HEK293T (cell line): ENCODE data around the gene CDK14.

Experiments used
- CTCF ChIA-PET: fragments of 350-600 bp; formaldehyde crosslinking; extraction: SDS; loops from one replicate; lab custom pipeline; 2021; ENCODE audit warnings: antibody characterized with exemption, inconsistent platforms; lab: Yijun Ruan, JAX
- POLR2A ChIA-PET: fragments of 350-600 bp; formaldehyde crosslinking; extraction: SDS; loops from one replicate; lab custom pipeline; 2020; ENCODE audit warnings: antibody characterized with exemption, inconsistent platforms; lab: Yijun Ruan, JAX
- DNase-seq: peaks from one replicate; pipeline ENCODE4 v3.0.0; 2012; ENCODE audit warnings: mixed read lengths; ENCODE audit errors: extremely low spot score
- ARNT ChIP-seq: fragments of 450-650 bp; IDR thresholded peaks from 2 replicates; pipeline ENCODE4 v1.6.1; 2017; ENCODE audit warnings: mild to moderate bottlenecking
- BHLHE40 ChIP-seq: fragments of 450-650 bp; IDR thresholded peaks from 2 replicates; pipeline ENCODE4 v1.6.1; 2016; ENCODE audit warnings: mild to moderate bottlenecking, moderate library complexity, borderline replicate concordance
- CTBP1 ChIP-seq: fragments of 450-650 bp; IDR thresholded peaks from 2 replicates; pipeline ENCODE4 v1.6.1; 2016; ENCODE audit warnings: borderline replicate concordance
- ELF4 ChIP-seq: fragments of 450-650 bp; IDR thresholded peaks from 2 replicates; pipeline ENCODE4 v1.6.1; 2017; ENCODE audit warnings: antibody characterized with exemption
- FOXA1 ChIP-seq: fragments of 450-650 bp; IDR thresholded peaks from 2 replicates; pipeline ENCODE4 v1.6.1; 2016; ENCODE audit warnings: mild to moderate bottlenecking
- FOXK2 ChIP-seq: fragments of 450-650 bp; IDR thresholded peaks from 2 replicates; pipeline ENCODE4 v1.6.1; 2016; ENCODE audit warnings: mild to moderate bottlenecking
- FOXM1 ChIP-seq: fragments of 450-650 bp; IDR thresholded peaks from 2 replicates; pipeline ENCODE4 v1.6.1; 2017; ENCODE audit warnings: mild to moderate bottlenecking, borderline replicate concordance
- HDGF ChIP-seq: fragments of 450-650 bp; IDR thresholded peaks from 2 replicates; pipeline ENCODE4 v1.6.1; 2017; ENCODE audit warnings: antibody characterized with exemption, borderline replicate concordance
- L3MBTL2 ChIP-seq: fragments of 450-650 bp; conservative IDR thresholded peaks from 2 replicates; pipeline ENCODE4 v1.6.1; 2016; ENCODE audit warnings: mild to moderate bottlenecking
- LEF1 ChIP-seq: fragments of 450-650 bp; IDR thresholded peaks from 2 replicates; pipeline ENCODE4 v1.6.1; 2017; ENCODE audit warnings: mild to moderate bottlenecking, borderline replicate concordance
- NFRKB ChIP-seq: fragments of 450-650 bp; IDR thresholded peaks from 2 replicates; pipeline ENCODE4 v1.6.1; 2016; ENCODE audit warnings: mild to moderate bottlenecking, moderate library complexity
- SP1 ChIP-seq: fragments of 450-650 bp; IDR thresholded peaks from 2 replicates; pipeline ENCODE4 v1.6.1; 2017
- SUZ12 ChIP-seq: fragments of 450-650 bp; IDR thresholded peaks from 2 replicates; pipeline ENCODE4 v1.6.1; 2016; ENCODE audit warnings: mild to moderate bottlenecking
- TARDBP ChIP-seq: fragments of 450-650 bp; IDR thresholded peaks from 2 replicates; pipeline ENCODE4 v1.6.1; 2016
- ZNF384 ChIP-seq: fragments of 450-650 bp; IDR thresholded peaks from 2 replicates; pipeline ENCODE4 v1.6.1; 2016
- TF ChIP-seq, protein P1 (sequence below): fragments of 450-650 bp; IDR thresholded peaks from 2 replicates; pipeline ENCODE4 v1.6.1; 2016

CDK14 gene

DNA sequence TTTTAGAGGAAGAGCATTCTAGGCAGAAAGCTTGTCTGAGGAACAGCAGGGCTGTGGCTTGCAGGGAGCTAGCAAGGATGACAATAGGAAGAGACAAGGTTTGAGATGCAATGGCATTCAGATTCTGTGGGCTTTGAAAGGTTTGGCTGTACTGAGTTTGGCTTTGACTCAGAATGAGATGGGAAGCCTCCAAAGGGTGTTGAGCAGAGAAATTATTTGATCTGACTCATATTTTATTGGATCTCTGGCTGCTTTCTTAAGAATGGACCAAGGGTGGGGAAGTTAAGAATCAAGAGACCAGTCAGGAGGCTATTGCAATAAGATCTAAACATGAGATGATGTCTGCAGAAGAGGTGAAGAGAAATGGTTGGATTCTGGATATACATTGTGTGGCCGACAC, 273.2 kb downstream of the CDK14 start:
- POLR2A ChIA-PET: no interaction called here
- CTCF ChIA-PET: no interaction called here
- DNase-seq: no peak
- TF ChIP-seq HDGF (no peak), BHLHE40 (no peak), CTBP1 (no peak), SP1 (no peak), ARNT (no peak), SUZ12 (no peak), LEF1 (no peak), FOXA1 (no peak), L3MBTL2 (no peak), FOXM1 (no peak), ELF4 (no peak)

DNA sequence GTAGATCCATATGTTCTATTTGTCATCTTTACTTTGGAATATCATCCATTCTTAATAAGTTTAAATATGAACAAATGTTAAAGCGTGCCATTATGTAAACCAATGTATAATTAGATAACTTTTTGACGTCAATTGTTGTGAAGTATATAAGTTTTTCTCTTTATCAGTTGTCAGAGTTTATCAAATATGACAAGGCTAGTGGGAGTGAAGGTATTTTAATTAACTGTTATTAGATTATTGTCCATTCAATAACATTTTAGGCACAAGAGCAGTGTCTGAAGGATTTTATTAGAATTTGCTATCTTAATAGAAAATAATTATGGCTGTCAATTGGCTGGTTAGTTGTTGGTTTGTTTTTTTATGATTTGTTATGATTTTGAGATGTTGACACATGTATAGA, 280.6 kb downstream of the CDK14 start:
- POLR2A ChIA-PET: no interaction called here
- no peak for TF ChIP-seq HDGF
- no peak for TF ChIP-seq FOXK2
- no peak for TF ChIP-seq SUZ12
- no peak for TF ChIP-seq NFRKB
- TF ChIP-seq, protein P1, sequence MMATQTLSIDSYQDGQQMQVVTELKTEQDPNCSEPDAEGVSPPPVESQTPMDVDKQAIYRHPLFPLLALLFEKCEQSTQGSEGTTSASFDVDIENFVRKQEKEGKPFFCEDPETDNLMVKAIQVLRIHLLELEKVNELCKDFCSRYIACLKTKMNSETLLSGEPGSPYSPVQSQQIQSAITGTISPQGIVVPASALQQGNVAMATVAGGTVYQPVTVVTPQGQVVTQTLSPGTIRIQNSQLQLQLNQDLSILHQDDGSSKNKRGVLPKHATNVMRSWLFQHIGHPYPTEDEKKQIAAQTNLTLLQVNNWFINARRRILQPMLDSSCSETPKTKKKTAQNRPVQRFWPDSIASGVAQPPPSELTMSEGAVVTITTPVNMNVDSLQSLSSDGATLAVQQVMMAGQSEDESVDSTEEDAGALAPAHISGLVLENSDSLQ: no peak
- TF ChIP-seq SP1: no peak
- no peak for TF ChIP-seq LEF1
- TF ChIP-seq TARDBP: no peak
- no peak for TF ChIP-seq ARNT
- TF ChIP-seq L3MBTL2: no peak
- TF ChIP-seq FOXA1: no peak
- TF ChIP-seq ELF4: no peak
- TF ChIP-seq FOXM1: no peak
- TF ChIP-seq ZNF384: no peak
- TF ChIP-seq CTBP1: no peak
- no peak for TF ChIP-seq BHLHE40
- no peak for DNase-seq
- CTCF ChIA-PET: no interaction called here

DNA sequence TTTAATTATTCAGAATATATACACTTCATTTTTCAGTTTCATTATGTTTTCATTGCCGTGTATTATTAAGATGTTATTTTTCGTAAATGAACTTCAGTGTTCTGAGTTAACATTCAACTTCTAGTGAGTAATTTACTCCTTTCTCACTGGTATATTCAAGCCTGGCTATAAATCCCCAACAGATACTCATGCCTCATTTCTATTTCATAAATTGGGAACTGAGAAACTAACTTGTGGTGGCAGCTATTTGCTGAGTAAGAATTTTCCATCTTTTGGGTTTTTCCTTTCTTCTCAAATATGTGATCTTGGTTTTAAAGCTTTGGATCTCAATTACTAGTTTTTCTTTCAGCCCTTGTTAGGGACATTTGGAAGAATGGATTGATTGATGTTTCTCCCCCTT, 281.1 kb downstream of the CDK14 start:
- ChIA-PET POLR2A (no interaction called here), CTCF (no interaction called here)
- no peak for TF ChIP-seq ZNF384
- no peak for TF ChIP-seq NFRKB
- no peak for TF ChIP-seq SP1
- no peak for TF ChIP-seq FOXK2
- TF ChIP-seq SUZ12: no peak
- TF ChIP-seq BHLHE40: no peak
- TF ChIP-seq ELF4: no peak
- TF ChIP-seq FOXM1: no peak
- no peak for TF ChIP-seq LEF1
- no peak for TF ChIP-seq FOXA1
- TF ChIP-seq HDGF: no peak
- no peak for DNase-seq

DNA sequence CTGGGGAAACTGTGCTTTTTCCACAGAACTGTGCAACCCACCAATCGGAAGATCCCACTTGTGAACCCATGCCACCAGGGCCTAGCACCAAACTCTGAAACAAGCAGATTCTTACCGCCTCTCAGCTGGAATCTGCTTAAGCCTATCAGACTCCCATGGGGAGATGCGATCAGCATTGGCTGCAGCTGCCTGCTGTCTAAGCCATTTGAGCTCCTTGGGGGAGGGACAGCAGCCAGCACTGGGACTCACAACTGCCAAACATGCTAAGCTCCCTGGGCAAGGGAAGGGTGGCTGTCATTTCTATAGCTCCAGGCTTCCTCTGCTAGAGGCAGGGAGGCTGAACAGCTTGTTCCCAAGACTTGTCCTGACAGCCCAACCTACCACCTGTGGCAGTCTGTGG, 283.8 kb downstream of the CDK14 start:
- TF ChIP-seq FOXA1 (no peak), ARNT (no peak), ZNF384 (no peak), NFRKB (no peak), TARDBP (no peak), FOXK2 (no peak), HDGF (no peak), L3MBTL2 (no peak), SP1 (no peak), LEF1 (no peak), CTBP1 (no peak), FOXM1 (no peak), SUZ12 (no peak), ELF4 (no peak), BHLHE40 (no peak)
- TF ChIP-seq, protein P1: no peak
- POLR2A ChIA-PET: no interaction called here
- CTCF ChIA-PET: no interaction called here
- no peak for DNase-seq

DNA sequence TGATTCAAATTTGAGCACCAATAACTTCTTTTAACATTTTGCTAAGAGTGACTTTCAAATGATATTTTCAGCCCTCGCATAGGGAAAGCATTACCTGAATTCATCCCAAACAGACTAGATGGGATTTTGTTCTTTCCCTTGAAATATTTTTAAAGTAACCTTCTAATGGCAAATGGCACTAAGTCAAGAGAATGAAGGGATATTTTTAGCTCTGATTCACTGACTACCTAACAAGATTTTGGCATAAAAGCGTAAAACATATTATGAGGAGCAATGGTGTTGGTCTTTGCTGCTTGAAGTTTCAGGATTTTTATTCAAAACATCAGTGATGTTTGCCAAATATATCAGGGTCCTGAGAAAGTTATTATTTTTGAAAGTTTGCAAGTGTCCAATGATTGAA, 290.3 kb downstream of the CDK14 start:
- CTCF ChIA-PET: interaction anchor here (0.6 kb wide), 1 partner anchor 274 kb away, joined by 6 read pairs; no protein-coding TSS in a partner anchor
- DNase-seq: no peak
- POLR2A ChIA-PET: no interaction called here
- no peak for TF ChIP-seq TARDBP
- TF ChIP-seq FOXA1: no peak
- no peak for TF ChIP-seq FOXM1
- TF ChIP-seq SUZ12: no peak
- TF ChIP-seq HDGF: no peak
- no peak for TF ChIP-seq ELF4
- TF ChIP-seq ARNT: no peak
- no peak for TF ChIP-seq LEF1
- TF ChIP-seq CTBP1: no peak
- no peak for TF ChIP-seq NFRKB
- no peak for TF ChIP-seq BHLHE40
- TF ChIP-seq SP1: no peak
- no peak for TF ChIP-seq FOXK2
- no peak for TF ChIP-seq L3MBTL2
- TF ChIP-seq, protein P1: no peak
- no peak for TF ChIP-seq ZNF384

DNA sequence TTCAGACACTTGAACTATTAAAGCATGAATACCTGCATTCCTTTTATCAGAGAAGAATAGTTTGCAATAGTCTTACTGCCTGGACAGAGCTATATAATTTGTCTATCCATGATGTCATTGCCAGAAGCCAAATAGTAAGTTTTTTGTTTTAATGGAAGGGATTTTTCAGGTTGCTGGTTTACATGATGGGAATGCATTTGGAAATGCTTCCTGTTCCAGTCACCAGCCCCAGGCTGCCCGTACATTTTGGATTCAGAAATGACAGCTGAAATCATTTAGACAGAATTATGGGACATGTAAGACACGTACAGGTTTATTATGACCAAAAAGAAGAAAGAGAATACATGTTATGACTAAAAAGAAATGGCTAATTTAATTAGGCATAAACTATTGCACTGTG, 293.1 kb downstream of the CDK14 start:
- ChIA-PET CTCF (no interaction called here), POLR2A (no interaction called here)
- TF ChIP-seq SUZ12: no peak
- TF ChIP-seq HDGF: no peak
- TF ChIP-seq FOXA1: no peak
- no peak for TF ChIP-seq ARNT
- TF ChIP-seq BHLHE40: no peak
- no peak for TF ChIP-seq FOXM1
- TF ChIP-seq CTBP1: no peak
- no peak for TF ChIP-seq ZNF384
- TF ChIP-seq NFRKB: no peak
- no peak for TF ChIP-seq LEF1
- no peak for TF ChIP-seq ELF4
- no peak for TF ChIP-seq FOXK2
- TF ChIP-seq, protein P1: no peak
- no peak for DNase-seq
